ENCODE results near the gene ATR. TPM values are rescaled to one million over a fixed set of nuclear protein-coding genes. Genes with fewer than 3 reads are reported as not detected.

The ATR gene
- total and polyA plus RNA-seq, 9 of the 15 experiments (the other 6 are each of a cell fraction or from before 2014, with no cell fraction given): 18.0 to 37.8 (median 23.2) TPM

DNA sequence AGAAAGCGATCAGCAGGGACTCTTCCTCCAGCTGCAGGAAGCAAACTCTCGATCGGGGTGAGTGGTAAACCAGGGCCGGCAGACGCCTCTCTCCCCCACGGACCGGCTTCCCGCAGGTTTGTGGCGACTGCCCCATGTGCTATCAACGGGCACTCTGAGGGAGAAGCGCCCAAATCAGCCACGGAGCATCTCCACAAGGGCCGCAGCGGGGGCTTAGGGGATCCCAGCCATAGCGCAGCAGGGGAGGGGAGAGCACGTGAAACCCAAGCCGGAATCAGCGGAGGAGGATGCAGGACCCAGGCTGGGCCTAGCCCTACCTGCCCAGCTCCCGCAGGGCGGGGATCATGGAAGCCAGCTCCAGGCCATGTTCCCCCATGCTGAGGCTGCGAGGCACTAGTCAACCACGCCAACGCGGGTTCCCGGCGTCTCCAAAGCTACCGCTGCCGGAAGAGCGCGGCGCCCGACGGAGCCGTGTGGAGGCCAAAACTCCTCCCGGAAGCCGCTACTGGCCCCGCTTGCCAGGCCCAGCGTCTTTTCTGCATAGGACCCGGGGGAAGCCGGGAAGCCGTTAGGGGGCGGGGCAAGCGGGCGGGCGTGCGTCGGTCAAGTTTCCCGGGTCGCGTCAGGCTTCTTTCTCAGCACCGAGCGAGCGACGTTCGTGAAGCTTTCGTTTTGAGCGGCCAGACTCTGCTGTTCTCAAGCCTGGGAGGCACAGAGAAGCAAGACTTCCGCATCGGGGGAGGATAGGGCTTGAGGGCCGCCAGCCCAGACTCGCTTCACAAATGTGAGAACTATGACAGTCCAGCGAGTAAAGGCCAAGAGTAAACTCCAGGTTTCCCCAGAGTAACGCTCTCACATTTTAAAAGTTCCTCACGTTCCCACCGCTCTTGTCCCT is at the start of gene ATR (continued):
- TF ChIP-seq, protein P1, sequence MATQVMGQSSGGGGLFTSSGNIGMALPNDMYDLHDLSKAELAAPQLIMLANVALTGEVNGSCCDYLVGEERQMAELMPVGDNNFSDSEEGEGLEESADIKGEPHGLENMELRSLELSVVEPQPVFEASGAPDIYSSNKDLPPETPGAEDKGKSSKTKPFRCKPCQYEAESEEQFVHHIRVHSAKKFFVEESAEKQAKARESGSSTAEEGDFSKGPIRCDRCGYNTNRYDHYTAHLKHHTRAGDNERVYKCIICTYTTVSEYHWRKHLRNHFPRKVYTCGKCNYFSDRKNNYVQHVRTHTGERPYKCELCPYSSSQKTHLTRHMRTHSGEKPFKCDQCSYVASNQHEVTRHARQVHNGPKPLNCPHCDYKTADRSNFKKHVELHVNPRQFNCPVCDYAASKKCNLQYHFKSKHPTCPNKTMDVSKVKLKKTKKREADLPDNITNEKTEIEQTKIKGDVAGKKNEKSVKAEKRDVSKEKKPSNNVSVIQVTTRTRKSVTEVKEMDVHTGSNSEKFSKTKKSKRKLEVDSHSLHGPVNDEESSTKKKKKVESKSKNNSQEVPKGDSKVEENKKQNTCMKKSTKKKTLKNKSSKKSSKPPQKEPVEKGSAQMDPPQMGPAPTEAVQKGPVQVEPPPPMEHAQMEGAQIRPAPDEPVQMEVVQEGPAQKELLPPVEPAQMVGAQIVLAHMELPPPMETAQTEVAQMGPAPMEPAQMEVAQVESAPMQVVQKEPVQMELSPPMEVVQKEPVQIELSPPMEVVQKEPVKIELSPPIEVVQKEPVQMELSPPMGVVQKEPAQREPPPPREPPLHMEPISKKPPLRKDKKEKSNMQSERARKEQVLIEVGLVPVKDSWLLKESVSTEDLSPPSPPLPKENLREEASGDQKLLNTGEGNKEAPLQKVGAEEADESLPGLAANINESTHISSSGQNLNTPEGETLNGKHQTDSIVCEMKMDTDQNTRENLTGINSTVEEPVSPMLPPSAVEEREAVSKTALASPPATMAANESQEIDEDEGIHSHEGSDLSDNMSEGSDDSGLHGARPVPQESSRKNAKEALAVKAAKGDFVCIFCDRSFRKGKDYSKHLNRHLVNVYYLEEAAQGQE (IDR thresholded peaks at IDR 0.05; ENCODE audit: borderline replicate concordance): peak; percentile 10; the same call in 1 of the 2 replicates
- TF ChIP-seq, protein P1 (CRISPR knock-in tag; IDR thresholded peaks at IDR 0.05; ENCODE audit: low read depth): no peak
- peak; percentile 98 for TF ChIP-seq ETV1 (tag; conservative IDR thresholded peaks at IDR 0.05; ENCODE audit: low read depth)
- TF ChIP-seq ZNF431 (CRISPR knock-in tag; IDR thresholded peaks at IDR 0.05): peak; percentile 73; the same call in 1 of the 2 replicates
- no peak for TF ChIP-seq ZSCAN32 (CRISPR knock-in tag; IDR thresholded peaks at IDR 0.05)
- peak; percentile 62; the same call in 1 of the 2 replicates for TF ChIP-seq NCOR1 (IDR thresholded peaks at IDR 0.05)
- peak; percentile 97 for TF ChIP-seq MYBL2 (IDR thresholded peaks at IDR 0.05; ENCODE audit: low read depth)
- peak; percentile 56; the same call in 1 of the 2 replicates for TF ChIP-seq MYBL2 (CRISPR knock-in tag; IDR thresholded peaks at IDR 0.05; ENCODE audit: borderline replicate concordance)
- TF ChIP-seq CBFB (CRISPR knock-in tag; IDR thresholded peaks at IDR 0.05): no peak
- TF ChIP-seq, protein P2, sequence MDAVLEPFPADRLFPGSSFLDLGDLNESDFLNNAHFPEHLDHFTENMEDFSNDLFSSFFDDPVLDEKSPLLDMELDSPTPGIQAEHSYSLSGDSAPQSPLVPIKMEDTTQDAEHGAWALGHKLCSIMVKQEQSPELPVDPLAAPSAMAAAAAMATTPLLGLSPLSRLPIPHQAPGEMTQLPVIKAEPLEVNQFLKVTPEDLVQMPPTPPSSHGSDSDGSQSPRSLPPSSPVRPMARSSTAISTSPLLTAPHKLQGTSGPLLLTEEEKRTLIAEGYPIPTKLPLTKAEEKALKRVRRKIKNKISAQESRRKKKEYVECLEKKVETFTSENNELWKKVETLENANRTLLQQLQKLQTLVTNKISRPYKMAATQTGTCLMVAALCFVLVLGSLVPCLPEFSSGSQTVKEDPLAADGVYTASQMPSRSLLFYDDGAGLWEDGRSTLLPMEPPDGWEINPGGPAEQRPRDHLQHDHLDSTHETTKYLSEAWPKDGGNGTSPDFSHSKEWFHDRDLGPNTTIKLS (IDR thresholded peaks at IDR 0.05; ENCODE audit: borderline replicate concordance, low read depth): peak; percentile 84
- TF ChIP-seq ASH1L (IDR thresholded peaks at IDR 0.05; ENCODE audit: borderline replicate concordance, low read depth, partially characterized antibody): peak; percentile 59
- TF ChIP-seq HCFC1 (IDR thresholded peaks at IDR 0.05; ENCODE audit: low read depth, low read length): peak; percentile 80
- no peak for TF ChIP-seq SMARCA5 (IDR thresholded peaks at IDR 0.05)
- TF ChIP-seq PPARD (CRISPR knock-in tag; IDR thresholded peaks at IDR 0.05): no peak
- TF ChIP-seq, protein P3, sequence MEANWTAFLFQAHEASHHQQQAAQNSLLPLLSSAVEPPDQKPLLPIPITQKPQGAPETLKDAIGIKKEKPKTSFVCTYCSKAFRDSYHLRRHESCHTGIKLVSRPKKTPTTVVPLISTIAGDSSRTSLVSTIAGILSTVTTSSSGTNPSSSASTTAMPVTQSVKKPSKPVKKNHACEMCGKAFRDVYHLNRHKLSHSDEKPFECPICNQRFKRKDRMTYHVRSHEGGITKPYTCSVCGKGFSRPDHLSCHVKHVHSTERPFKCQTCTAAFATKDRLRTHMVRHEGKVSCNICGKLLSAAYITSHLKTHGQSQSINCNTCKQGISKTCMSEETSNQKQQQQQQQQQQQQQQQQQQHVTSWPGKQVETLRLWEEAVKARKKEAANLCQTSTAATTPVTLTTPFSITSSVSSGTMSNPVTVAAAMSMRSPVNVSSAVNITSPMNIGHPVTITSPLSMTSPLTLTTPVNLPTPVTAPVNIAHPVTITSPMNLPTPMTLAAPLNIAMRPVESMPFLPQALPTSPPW (CRISPR knock-in tag; IDR thresholded peaks at IDR 0.05): peak; percentile 86
